Endometrium (tissue), 2 donors: ENCODE data around the gene ACO1.

Experiments
- FAIRE-seq: peaks from 2 replicates; lab custom pipeline; 2012; peaks lifted over from hg19 to GRCh38; lab: Jason Lieb, UNC
- donor health status: control.
- donor health status: control.

ACO1 gene

DNA sequence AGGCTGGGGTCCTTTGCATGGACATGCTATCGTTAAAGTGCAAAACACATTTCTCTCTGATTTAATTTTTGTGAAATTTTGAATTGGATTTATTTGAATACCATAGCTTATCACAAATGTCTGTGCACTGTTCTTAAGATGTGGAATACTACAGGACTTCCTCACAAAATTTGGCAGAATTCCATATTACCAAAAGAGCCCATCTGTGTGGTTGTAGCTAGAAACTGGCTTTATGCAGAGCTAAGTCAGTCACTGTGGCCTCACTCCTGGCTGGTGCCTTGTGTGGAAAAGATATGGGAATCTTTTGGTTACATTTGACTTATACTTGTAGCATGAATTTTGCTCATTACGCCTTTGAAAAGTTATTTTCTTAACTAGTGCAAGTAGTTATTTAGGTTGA, 35.5 kb downstream of the ACO1 start:
- no peak for FAIRE-seq

DNA sequence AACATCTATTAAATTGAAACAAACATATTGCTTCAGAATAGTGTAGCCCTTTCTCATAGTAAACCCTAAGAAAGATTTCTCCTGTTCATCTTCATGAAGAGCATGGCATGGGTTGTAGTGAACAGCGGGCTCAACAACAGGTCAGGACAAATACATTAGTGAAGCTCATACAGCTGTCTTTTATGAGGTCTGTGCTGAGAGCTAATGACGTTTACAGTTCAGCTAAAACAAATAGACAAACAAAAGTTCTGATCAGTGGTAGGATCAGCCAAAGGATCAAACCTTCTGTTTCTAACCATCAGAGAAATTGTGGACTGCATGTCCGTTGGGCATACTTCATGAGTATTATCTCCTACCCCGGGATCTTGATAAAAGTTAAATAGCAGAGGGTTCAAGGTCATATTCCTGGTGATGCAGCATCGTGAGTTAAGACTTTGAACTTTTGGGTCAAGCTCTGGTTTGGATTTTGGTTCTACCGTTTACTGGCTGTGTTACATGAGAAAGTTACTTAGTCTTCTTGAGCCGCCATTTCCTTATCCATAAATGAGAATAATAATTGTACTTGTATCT, 37.9 kb downstream of the ACO1 start:
- no peak for FAIRE-seq

GRCh38 chr9:32423371-32423770, 38.9 kb downstream of the ACO1 start:
- no peak for FAIRE-seq

- no peak for FAIRE-seq
Observed at GRCh38 chr9:32424616-32425015, 40.2 kb downstream of the ACO1 start.

DNA sequence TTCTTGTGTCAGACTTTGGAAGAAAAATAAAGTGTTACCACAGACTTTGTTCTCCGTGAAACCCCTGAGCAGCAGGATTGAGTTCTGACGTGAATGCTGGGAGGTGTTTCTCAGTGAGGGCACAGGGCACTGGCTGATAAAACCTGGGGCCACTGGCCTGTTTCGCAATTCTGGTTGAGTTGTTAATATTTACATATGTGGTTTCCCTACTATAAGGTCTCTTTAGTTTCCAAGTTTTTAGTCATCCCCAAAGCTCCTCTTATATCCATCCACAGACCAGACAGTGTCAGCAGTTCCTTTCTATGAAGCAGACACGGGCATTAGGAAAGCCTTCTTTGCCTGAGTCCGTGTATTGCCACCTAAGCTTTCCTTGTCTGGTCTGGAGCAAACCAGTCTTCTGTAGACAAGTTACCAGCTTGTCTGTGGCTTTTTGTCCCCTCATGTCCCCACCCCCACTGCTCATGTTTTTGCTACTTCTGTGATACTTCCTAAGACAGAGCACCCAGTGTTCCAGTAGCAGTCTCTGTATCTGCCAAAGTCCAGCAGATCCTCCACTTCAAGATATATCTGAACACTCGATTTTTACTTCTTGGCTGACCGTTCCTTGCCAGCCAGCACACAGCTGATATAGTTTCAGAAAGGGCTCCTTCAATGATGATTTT, 42.0 kb downstream of the ACO1 start:
- FAIRE-seq = no peak

DNA sequence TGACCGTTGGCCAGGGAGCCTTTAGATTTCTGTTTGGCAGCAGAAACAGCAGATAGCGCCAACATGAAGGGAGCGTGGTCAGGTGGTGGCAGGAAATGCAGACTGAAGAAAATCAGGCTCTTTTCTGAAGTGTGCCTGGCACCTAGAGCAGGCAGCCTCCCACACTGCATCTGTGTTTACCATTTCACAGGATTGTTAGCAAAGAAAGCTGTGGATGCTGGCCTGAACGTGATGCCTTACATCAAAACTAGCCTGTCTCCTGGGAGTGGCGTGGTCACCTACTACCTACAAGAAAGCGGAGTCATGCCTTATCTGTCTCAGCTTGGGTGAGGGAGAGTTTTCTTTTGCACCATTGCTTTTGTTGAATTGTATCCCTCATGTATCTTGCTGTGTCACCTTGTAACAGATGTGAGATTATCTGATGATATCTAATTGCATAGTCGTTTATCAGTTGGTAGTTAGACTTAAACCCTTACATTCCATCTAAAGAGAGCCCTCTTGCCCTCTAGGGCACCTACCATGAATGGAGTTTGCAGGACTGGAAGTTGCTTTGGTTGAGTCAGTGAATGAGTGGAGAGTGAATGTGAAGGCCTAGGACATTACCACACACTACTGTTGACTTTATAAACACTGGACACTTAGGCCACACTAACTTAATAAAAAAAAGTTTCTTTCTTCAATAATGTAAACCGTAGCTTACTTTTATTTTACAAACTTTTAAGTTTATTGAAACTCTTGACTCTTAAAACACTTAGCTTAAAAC, 42.8 kb downstream of the ACO1 start:
- FAIRE-seq = no peak

DNA sequence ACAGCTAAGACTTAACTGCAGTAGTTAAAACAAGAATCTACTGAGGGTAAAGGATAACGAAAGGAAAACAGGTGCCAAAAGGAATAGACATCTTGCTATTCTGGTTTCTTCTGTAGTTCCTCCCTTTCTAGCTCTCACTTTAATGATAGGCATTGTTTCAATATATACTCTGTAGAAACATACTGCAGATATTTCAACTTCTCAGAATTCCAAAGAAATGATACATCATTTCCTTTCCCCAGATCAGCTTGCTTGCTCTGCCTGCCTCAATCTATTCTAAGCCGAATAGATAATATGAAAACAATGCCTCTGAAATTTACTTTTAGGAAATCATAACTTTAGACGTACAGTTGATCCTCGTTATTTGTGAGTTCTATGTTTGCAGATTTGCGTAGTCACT, 46.3 kb downstream of the ACO1 start:
- FAIRE-seq = no peak

- no peak for FAIRE-seq
Observed at GRCh38 chr9:32431196-32431595, 46.8 kb downstream of the ACO1 start.

DNA sequence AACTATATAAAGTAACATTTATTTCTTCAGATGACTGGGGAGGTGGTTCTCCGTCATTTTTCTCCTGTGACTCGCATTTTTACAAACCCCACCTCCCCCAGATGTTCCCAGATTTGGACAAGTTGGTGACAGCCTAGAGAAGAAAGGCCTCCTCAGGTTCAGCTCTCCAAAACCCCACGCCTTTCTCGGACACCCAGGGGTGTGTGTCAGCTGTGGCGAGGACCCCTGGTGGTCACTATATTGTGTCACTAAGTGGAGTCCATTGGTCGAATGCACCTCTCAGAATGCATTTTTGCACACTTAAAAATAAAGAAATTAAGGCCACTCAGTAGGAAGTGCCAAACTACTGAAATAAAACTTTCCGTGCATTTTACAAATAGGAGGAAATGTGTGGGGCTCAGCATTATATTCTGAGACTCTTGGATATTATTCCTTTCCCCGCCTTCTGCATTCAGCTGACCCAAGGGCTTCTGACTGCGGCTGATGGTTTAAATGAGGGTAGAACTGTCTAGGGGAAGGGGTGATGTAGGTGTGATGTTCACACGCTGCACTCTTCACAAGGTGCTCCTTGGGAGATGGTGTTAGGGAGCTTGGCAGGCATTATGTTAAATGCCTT, 47.6 kb downstream of the ACO1 start:
- no peak for FAIRE-seq

GRCh38 chr9:32434892-32435291, 50.4 kb downstream of the ACO1 start:
- no peak for FAIRE-seq

DNA sequence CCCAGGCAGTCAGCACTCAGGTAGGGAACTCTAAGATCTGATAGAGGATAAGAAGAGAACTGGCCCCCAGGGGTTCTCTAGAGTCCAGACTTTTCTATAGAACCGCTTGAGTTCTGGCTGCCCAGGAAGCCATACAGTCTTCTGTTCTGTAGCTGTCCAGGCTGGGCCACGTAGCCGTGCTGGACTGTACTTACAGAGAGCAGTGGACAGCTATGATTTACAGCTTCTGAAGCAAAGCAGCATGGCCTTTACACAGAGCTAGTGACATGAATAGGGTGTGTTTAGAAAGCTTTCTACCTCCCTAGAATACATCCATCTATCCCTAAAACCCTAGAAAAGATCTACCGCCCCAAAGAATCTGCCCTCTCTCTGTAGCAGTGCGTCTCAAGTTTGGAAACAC, 57.2 kb downstream of the ACO1 start:
- no peak for FAIRE-seq

DNA sequence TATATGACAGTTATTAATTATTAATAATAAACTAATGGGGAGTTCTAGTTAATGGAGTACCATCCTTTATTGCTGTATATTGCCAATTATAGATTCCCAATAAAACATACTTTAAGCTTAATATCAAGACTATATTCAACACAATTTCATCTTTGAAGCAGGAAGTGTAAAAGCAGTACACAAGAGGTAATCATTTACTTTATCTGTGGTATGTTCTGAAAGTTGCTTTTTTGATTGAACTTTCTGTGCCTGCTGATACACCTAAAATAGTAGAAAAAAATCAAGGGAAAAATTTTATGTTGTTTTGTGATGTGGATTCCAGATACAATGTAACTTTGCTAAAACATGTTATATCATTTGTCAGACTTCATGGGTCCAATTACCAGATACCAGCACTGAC, 58.0 kb downstream of the ACO1 start:
- FAIRE-seq = no peak

- no peak for FAIRE-seq
Observed at GRCh38 chr9:32449969-32450368, 65.5 kb downstream of the ACO1 start.

- no peak for FAIRE-seq
Observed at GRCh38 chr9:32454280-32454679, 69.8 kb downstream of the ACO1 start.

DNA sequence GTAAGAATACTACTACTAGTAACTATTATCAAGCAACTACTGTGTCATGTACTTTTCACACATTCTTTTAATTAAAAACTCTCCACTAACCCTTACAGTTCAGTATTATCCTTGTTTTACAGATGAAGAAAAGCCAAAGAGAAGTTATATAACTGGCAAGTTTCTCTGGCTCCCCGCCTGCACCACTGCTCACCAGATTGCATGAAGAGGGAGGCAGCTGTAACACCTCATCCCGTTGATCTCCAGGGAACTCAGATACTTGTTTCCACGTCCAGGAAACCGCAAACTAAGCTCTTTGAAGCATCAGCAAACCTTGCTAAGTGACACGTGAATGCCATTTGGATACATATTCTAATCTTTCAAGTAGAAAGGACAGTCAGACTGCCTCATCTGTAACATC, 71.3 kb downstream of the ACO1 start:
- no peak for FAIRE-seq

GRCh38 chr9:32456564-32456963, 72.1 kb downstream of the ACO1 start:
- FAIRE-seq = no peak

- no peak for FAIRE-seq
Observed at GRCh38 chr9:32463500-32464293, 79.3 kb downstream of the ACO1 start.

- no peak for FAIRE-seq
Observed at GRCh38 chr9:32468740-32469139, 84.3 kb downstream of the ACO1 start.

DNA sequence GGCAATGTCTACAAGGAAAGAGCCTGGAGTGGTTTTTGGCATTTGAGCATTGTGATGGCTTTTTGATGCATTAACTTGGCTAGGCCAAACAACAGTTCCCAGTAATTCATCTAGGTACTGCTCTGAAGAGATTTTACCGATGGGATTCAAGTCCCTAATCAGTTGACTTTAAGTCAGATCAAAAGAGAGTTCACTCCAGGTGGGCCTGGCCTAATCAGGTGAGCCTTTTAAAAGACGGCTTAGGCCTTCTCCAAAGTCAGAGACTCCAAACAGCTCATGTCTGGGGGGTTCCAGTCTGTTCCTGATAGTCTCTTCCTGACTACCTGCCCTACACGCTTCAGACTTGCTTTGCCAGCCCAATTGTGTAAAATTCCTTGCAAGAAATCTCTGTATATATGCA, 87.9 kb downstream of the ACO1 start:
- FAIRE-seq = no peak

GRCh38 chr9:32483343-32483742, 98.9 kb downstream of the ACO1 start:
- no peak for FAIRE-seq

DNA sequence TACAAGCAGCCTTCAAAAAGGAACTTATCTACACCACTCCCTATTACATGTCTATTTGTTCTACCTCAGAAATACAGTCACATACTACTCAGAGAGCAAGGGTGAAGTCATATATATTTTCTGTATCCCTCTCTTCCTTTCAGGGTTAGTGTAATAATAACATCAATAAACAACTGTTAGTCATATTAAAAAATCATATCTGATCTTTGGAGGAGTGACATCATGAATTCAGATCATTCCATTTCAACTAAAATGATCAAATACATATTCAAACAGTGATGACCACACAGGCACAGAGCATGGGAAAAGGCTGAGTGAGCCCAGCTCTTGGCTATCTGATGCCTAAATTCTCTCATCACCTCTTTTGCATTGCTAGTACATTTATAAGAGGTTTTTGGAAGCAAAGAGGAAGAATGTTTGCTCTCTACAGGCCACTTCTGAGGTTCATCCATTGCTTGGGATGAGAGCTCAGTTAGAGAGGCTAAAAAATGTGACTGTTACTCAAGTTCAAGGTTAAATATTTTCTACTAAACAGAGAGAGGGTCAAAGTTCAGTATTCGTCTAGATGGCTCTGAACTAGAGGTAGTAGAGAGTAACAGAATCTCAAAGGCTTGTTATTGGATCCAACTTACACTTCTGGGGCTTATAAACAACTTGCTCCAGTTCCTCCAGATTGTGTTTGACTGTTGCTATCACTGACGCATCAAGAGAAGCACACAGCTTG, 102.6 kb downstream of the ACO1 start:
- FAIRE-seq = no peak

DNA sequence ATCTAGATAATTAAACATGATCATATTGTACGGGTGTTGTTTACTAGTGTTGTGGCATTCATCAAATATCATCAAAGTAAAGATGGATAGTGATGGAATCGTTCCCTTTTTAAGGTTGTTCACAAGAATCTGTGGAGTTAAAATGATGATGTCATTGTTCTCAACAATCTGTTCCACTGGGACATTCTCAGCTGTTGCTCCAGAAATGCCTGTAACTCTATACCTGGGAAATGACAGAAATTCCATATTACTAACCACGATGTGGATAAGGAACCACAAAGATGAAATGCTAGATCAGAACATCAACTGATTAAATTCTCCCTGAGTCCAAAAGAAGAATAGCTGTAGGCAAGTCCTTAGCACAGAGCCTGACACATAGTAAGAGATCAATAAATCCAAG, 103.5 kb downstream of the ACO1 start:
- no peak for FAIRE-seq
